KMS-11 (cell line): Measurements from ENCODE around the gene RTN1.

Source experiments
- H2AFZ ChIP-seq: fragments of 200-600 bp; sonication (generic); 2 replicates; pipeline ENCODE4 v1.6.1; 2016; ENCODE audit warnings: antibody characterized with exemption, mixed run types, low read depth
- H3K27ac ChIP-seq: fragments of 200-600 bp; sonication (generic); 2 replicates; pipeline ENCODE4 v1.6.1; 2016; ENCODE audit warnings: mild to moderate bottlenecking, mixed run types
- H3K27me3 ChIP-seq: fragments of 200-600 bp; sonication (generic); 2 replicates; pipeline ENCODE4 v1.6.1; 2017; ENCODE audit warnings: mild to moderate bottlenecking, low read depth, mixed run types, moderate library complexity; ENCODE audit not compliant: insufficient read depth
- H3K36me3 ChIP-seq: fragments of 200-600 bp; sonication (generic); 2 replicates; pipeline ENCODE4 v1.6.1; 2017; ENCODE audit warnings: mild to moderate bottlenecking, mixed run types; ENCODE audit not compliant: insufficient read depth
- H3K4me1 ChIP-seq: fragments of 200-600 bp; sonication (generic); 2 replicates; pipeline ENCODE4 v1.6.1; 2016; ENCODE audit warnings: mild to moderate bottlenecking, low read depth, mixed run types; ENCODE audit not compliant: poor library complexity, severe bottlenecking
- H3K4me2 ChIP-seq: fragments of 200-600 bp; sonication (generic); 2 replicates; pipeline ENCODE4 v1.7.0; 2016; ENCODE audit warnings: mild to moderate bottlenecking, mixed run types
- H3K4me3 ChIP-seq: fragments of 200-600 bp; sonication (generic); IDR thresholded peaks from 2 replicates; pipeline ENCODE4 v1.6.1; 2017; ENCODE audit warnings: low read depth, low read length, mixed read lengths; ENCODE audit not compliant: insufficient read depth
- H3K79me2 ChIP-seq: fragments of 200-600 bp; sonication (generic); 2 replicates; pipeline ENCODE4 v1.6.1; 2016; ENCODE audit warnings: low read depth, mixed run types; ENCODE audit not compliant: insufficient read depth
- H3K9ac ChIP-seq: fragments of 200-600 bp; sonication (generic); 2 replicates; pipeline ENCODE4 v1.6.1; 2016; ENCODE audit warnings: mild to moderate bottlenecking, mixed run types
- H4K20me1 ChIP-seq: fragments of 200-600 bp; sonication (generic); 2 replicates; pipeline ENCODE4 v1.6.1; 2016; ENCODE audit warnings: mild to moderate bottlenecking, mixed run types; ENCODE audit not compliant: insufficient read depth
- TF ChIP-seq, protein P1 (sequence below): fragments of 200-600 bp; sonication (generic); conservative IDR thresholded peaks from 2 replicates; pipeline ENCODE4 v1.6.1; 2017; ENCODE audit warnings: low read depth, mild to moderate bottlenecking, antibody characterized with exemption, low read length, moderate library complexity, mixed read lengths

The RTN1 gene

DNA sequence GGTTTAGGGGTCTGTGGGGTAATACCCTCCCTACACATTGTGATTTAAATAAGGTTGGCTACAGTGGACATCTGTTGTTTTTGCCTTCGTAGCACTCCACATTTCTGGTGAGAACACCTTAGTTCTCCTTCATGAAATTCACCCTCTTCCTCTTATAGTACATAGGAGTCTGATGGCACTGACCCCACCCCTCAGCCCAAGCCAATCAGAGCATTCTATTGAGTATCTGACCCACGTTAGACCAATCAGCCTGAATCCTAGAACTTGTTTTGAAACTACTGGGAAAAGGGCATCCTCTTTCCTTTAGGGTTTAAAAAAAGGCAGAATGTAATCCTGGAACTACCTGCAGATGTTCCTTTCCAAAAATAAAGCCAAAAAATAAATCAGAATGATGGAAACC lies 33.6 kb upstream of the RTN1 start:
- Histone ChIP-seq H3K79me2 (no peaks in the 10 kb centered on the region), H3K27ac (no peak overlapping the region), H2AFZ (no peak overlapping the region), H3K4me1 (no peaks in the 10 kb centered on the region), H3K9ac (no peak overlapping the region), H4K20me1 (no peaks in the 10 kb centered on the region), H3K4me2 (no peak overlapping the region), H3K4me3 (no peak overlapping the region), H3K27me3 (no peaks in the 10 kb centered on the region), H3K36me3 (no peaks in the 10 kb centered on the region)
- TF ChIP-seq, protein P1, sequence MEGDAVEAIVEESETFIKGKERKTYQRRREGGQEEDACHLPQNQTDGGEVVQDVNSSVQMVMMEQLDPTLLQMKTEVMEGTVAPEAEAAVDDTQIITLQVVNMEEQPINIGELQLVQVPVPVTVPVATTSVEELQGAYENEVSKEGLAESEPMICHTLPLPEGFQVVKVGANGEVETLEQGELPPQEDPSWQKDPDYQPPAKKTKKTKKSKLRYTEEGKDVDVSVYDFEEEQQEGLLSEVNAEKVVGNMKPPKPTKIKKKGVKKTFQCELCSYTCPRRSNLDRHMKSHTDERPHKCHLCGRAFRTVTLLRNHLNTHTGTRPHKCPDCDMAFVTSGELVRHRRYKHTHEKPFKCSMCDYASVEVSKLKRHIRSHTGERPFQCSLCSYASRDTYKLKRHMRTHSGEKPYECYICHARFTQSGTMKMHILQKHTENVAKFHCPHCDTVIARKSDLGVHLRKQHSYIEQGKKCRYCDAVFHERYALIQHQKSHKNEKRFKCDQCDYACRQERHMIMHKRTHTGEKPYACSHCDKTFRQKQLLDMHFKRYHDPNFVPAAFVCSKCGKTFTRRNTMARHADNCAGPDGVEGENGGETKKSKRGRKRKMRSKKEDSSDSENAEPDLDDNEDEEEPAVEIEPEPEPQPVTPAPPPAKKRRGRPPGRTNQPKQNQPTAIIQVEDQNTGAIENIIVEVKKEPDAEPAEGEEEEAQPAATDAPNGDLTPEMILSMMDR, result no peak

DNA sequence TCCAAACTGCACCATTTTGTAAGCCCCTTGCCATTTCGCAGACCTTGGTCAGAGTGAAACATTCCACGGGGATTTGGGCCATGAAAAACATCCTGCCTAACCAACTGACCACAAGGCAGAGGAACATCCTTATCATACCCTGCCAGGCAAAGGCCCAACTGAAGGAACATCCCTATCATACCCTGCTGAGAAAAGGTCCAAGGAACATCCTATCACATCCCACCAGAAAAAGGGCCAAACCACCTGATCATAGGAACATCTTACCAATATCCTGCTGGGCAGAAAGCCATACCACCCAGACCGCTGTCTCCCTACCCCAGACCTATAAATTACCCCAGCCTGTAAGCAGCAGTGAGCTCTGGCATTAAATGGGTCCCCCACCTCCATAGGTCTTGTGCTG lies 30.0 kb upstream of the RTN1 start:
- H3K36me3 ChIP-seq, result no peaks in the 10 kb centered on the region
- TF ChIP-seq, protein P1, result no peak
- H4K20me1 ChIP-seq, result no peaks in the 10 kb centered on the region
- no peak overlapping the region for H3K4me2 ChIP-seq
- no peaks in the 10 kb centered on the region for H3K79me2 ChIP-seq
- H3K9ac ChIP-seq, result no peak overlapping the region
- H3K4me3 ChIP-seq, result no peak overlapping the region
- H3K27ac ChIP-seq, result no peak overlapping the region
- H3K27me3 ChIP-seq, result no peaks in the 10 kb centered on the region
- peaks cover 3% of the 10 kb centered on the region for H3K4me1 ChIP-seq
- no peak overlapping the region for H2AFZ ChIP-seq

DNA sequence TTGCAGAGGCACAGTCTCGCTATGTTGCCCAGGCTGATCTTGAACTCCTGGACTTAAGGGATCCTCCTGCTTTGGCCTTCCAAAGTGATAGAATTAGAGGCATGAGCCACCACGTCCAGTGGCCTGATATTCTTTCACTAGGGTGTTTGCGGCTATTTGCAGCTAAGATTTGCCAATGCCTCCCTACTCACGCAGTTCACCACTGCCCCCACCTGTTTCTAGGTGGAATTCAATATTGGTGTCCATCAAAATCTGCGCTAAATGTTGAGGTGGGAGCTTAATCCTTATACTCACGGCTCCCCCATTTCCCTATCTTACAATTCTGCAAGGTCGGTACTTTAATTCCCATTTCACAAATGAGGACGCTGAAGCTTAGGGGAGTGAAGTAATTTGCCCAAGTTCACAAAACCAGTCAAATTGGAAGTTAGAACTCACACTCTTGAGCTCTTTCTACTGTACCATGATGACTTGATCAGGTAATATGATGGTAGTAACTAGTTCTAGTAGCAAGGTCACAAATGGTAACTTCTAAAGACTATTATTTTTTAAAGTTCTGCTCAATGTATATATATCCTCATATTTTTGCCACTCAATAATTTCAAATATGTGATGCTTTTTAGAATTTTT lies 27.3 kb upstream of the RTN1 start:
- Histone ChIP-seq H2AFZ (no peak overlapping the region), H3K9ac (no peak overlapping the region), H3K27me3 (no peaks in the 10 kb centered on the region), H3K4me1 (peaks cover 4% of the 10 kb centered on the region), H3K4me2 (no peak overlapping the region), H3K79me2 (no peaks in the 10 kb centered on the region), H3K27ac (no peak overlapping the region), H3K4me3 (no peak overlapping the region), H3K36me3 (no peaks in the 10 kb centered on the region), H4K20me1 (no peaks in the 10 kb centered on the region)
- TF ChIP-seq, protein P1, result no peak

DNA sequence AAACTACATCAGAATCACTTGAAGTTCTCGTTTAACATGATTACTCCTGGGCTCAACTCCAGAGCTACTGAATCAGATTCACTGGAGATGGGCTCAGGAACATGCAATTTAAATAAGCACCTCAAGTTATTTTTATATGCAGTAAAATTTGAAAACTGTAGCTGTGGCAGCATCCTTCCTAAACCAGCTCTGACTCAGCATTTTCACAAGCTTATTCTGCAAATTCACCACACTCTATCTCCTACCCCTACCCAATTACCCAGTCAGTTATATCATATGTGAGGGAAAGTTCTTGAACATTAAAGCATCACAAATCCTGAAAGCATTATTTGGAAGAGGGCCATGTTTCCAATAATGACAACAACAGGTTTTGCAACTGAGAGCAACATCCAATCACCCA lies 25.1 kb upstream of the RTN1 start:
- H3K27ac ChIP-seq, result no peak overlapping the region
- no peak overlapping the region for H2AFZ ChIP-seq
- no peaks in the 10 kb centered on the region for H3K36me3 ChIP-seq
- H3K4me1 ChIP-seq, result peaks cover 4% of the 10 kb centered on the region
- TF ChIP-seq, protein P1, result no peak
- no peaks in the 10 kb centered on the region for H3K27me3 ChIP-seq
- no peak overlapping the region for H3K9ac ChIP-seq
- H3K79me2 ChIP-seq, result no peaks in the 10 kb centered on the region
- H3K4me3 ChIP-seq, result no peak overlapping the region
- H3K4me2 ChIP-seq, result no peak overlapping the region
- H4K20me1 ChIP-seq, result no peaks in the 10 kb centered on the region
